ENCODE measurements around the gene POU3F1.
"Not testable (repeated sequence)": the region's sequence is repeated elsewhere in the genome, so short reads cannot be mapped to it uniquely, and the experiment has no call there.

The POU3F1 gene

GRCh38 chr1:38045401-38046332, 926 bp downstream of the POU3F1 start:
- no peak for DNase-seq

- no peak for DNase-seq
Observed at GRCh38 chr1:38044221-38045215, 2.1 kb downstream of the POU3F1 start.

- DNase-seq = no peak
Observed at GRCh38 chr1:38043036-38043747, 3.4 kb downstream of the POU3F1 start.

DNA sequence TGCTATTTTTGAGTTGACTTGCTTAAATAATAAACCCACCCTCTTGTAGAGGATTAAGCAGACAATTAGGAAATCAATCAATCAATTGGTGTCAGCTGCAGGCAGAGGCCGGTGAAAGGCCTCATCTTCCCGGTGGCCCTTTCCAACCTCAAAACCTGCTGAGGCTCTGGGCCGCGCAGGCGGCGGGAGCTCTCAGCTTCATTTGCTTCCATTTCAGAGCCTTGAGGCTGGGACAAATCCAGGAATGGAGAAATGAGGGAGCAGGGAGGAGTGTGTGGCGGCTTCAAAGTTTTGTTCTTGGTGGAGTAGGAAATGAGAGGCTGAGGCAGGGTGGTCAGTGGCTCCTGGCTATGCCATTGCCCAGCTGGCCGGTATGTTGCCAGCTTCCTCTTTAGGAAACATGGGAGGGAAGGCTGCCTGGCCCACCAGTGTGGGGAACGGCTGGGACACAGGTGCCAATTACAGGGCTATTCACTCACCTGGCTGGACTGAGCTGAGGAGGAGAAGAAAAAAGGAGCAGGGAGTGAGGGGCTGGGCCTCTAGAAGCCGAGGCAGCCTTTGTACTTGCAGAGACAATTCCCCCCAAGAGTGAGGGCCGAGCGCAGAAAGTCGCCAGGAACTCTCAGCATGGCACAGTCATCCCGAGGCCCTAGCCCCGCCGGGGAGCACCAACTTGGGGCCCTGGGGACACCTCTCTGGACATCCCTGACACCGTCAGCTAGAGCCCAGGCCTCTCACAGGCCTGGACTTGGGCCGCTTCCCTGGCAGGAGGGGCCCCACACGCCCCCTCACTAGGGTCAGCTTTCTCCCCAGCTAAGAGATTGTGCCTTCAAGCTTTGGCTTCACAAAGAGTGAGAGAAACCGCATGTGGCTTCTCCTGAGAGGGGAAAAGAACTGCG, 4.4 kb downstream of the POU3F1 start:
- DNase-seq = no peak

DNA sequence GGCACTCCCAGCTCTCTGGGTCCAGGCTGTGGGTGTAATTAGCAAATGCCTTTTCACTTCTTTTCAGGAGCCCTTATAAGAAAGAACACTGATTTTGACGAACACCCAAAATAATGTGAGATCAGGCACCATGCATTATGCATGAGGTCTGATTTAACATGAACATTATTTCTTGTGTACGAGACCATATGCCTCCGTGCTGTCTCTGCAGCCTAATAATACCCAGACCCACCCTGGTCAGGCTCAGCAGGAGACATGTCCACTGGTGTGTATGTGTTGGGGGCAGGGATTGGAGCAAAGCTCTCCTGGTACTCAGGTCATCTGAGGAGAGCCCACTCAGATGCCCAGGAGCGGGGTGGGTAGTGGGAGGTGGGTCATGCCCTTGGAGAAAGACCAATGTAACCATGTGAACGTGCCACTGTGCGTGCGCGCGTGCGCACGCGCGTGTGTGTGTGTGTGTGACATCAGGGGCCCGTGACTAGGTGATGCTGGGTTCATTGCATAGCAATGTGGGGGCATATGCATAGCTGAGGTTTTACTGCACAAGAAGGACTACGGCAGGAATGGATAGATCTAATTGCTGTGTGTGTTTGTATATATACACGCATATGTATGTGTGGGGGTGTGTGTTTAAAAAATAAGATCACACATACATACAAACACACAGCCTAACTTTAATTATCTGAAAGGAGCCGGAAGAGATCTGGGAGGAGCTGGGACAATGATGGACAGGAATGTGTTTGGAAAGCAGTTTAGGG, 7.1 kb downstream of the POU3F1 start:
- no peak for DNase-seq

GRCh38 chr1:38038861-38039260, 7.7 kb downstream of the POU3F1 start:
- DNase-seq = no peak

GRCh38 chr1:38037221-38037939, 9.2 kb downstream of the POU3F1 start:
- DNase-seq = peak; percentile 24

GRCh38 chr1:38034871-38035270, 11.7 kb downstream of the POU3F1 start:
- no peak for DNase-seq

GRCh38 chr1:38032992-38033391, 13.6 kb downstream of the POU3F1 start:
- DNase-seq = not testable (repeated sequence)

DNA sequence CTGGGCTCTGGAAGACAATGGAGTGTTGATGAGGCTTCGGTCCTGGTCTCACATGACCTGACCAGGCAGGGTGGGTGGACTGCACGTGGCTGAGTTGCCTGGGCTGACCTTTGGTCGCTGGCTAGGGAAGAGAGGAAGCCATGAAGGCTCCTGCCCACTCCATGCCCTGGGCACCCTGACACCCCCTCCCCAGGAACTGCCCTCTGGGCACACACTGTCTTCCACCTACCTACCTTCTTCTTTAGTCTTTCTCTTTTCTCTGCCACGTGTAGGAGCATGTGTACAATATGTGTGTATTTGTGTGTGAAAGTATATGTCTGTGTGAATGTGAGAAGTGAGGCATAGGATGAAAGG, 15.1 kb downstream of the POU3F1 start:
- no peak for DNase-seq

GRCh38 chr1:38030596-38031512, 15.7 kb downstream of the POU3F1 start:
- DNase-seq = no peak

DNA sequence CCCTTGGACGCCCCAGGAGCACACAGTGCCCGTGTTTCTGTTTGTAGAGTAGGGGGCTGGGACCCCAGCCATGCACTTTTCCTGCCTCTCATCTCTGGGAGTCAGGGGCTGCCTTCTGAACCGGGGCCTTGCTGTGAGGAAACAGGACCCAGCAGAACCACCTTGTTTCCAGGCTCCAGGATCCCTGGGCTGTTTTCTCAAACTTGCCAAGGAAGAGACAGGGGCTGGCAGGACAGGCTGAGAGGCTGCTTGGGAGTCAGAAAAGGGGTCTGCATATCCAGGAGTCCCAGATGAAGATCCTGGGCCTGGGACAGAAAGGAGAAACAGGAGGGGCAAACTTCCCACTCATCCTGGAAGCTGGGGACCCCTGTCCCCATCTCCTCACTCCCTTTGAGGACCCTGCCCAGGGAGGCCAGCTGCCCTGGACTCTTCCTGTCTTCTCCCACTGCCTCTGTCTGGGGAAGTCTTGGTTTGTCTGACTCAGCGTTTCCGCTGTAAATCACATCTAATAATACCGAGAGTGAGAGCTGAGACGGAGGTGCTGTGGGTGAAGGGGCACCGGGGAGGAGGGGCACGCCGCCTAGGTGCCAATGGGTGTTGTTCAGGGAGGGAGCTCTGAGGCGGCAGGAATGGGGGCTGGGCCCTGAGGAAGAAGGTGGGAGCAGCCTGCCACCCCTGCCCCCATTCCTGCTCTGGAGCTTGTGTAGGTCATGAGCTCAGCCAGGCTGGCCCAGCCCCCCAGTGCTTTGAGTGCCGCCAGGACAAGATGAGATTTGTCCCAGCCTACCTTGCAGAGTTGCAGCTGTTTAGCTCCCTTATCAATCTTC, 16.7 kb downstream of the POU3F1 start:
- DNase-seq = peak; percentile 62

DNA sequence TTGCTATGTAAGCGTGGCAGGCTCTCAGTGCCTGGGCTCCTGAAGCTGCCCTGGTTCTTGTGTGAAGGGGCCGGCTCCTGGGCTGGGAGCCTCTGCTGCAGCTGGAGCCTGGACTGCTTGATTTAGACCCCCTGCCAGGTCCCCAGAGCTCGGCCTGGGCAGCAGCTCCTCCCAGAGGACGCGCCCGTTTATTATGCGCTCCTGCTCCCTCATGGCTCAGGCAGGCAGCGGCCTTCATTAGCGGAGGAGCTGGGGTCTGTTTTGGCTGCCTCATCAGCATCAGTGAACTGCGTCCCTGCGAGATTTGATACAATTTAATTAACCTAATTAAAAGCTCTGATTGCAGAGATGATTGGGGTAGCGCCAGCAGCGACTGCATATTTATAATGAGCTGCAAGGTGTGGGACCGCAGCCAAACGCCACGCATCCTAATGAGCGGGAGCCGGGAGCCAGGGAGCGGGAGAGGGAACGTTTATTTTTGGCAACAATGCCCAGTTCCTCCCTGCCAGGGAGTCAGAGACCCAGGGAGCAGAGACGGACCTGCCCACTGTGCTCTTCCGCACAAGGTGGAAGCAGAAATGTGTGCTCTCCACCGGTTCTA, 17.4 kb downstream of the POU3F1 start:
- no peak for DNase-seq

GRCh38 chr1:38028671-38029070, 17.9 kb downstream of the POU3F1 start:
- DNase-seq = no peak

- peak; percentile 25 for DNase-seq
Observed at GRCh38 chr1:38028105-38028591, 18.4 kb downstream of the POU3F1 start.

- no peak for DNase-seq
Observed at GRCh38 chr1:38027201-38028104, 19.1 kb downstream of the POU3F1 start.

All from CD4-positive, alpha-beta T cell treated with Interleukin-17A for 4 hours (primary cell).